ENCODE results near the gene MDH1. TPM values are rescaled to one million over a fixed set of nuclear protein-coding genes. Genes with fewer than 3 reads are reported as not detected.

MDH1 gene
- total and polyA plus RNA-seq, 9 of the 15 experiments (the other 6 are each of a cell fraction or from before 2014, with no cell fraction given), result 191 to 1,225 (median 284) TPM

- TF ChIP-seq ZNF75A (CRISPR knock-in tag; IDR thresholded peaks at IDR 0.05), result no peak
- TF ChIP-seq HLTF (IDR thresholded peaks at IDR 0.05), result no peak
- TF ChIP-seq L3MBTL2 (IDR thresholded peaks at IDR 0.05), result no peak
- TF ChIP-seq MYBL2 (IDR thresholded peaks at IDR 0.05; ENCODE audit: low read depth), result no peak
- no peak for TF ChIP-seq MYBL2 (CRISPR knock-in tag; IDR thresholded peaks at IDR 0.05; ENCODE audit: borderline replicate concordance)
- no peak for TF ChIP-seq ZNF311 (CRISPR knock-in tag; IDR thresholded peaks at IDR 0.05)
- TF ChIP-seq MEF2A (IDR thresholded peaks at IDR 0.05; ENCODE audit: control insufficient read depth, low read depth, low read length), result no peak
- no peak for TF ChIP-seq ZNF165 (CRISPR knock-in tag; IDR thresholded peaks at IDR 0.05; ENCODE audit: borderline replicate concordance)
- TF ChIP-seq NELFE (IDR thresholded peaks at IDR 0.05; ENCODE audit: insufficient read depth, insufficient read length), result no peak
- no peak for TF ChIP-seq KAT8 (IDR thresholded peaks at IDR 0.05; ENCODE audit: low read depth)
- TF ChIP-seq LARP7 (IDR thresholded peaks at IDR 0.05), result no peak
Observed at GRCh38 chr2:63591566-63592175, 2.9 kb downstream of the MDH1 start (continued).

- Histone ChIP-seq H3K4me3 (no peak overlapping the region), H3K9me1 (ENCODE audit: control insufficient read depth, insufficient read depth, low read length) (no peaks in the 10 kb centered on the region), H3K9ac (ENCODE audit: insufficient read depth in 1 of 2, low read depth in 2 of 2, low read length in 2 of 2) (no peak overlapping the region), H3K4me2 (ENCODE audit: insufficient read depth, low read length) (no peak overlapping the region), H3K27me3 (ENCODE audit: control insufficient read depth in 2 of 2, insufficient read depth in 2 of 2, low read length in 2 of 2) (no peaks in the 10 kb centered on the region), H2AFZ (ENCODE audit: low read depth, low read length) (no peak overlapping the region), H3K4me1 (replicated peaks in 1 of 2; ENCODE audit: control insufficient read depth in 2 of 2, insufficient read depth in 2 of 2, low read length in 2 of 2) (peaks cover 0 to 14% of the 10 kb centered on the region in 2 experiments; a peak in 3 of 5 replicates), H4K20me1 (replicated peaks; ENCODE audit: control insufficient read depth, insufficient read depth, low read length) (no peaks in the 10 kb centered on the region), H3K9me3 (replicated peaks; ENCODE audit: control insufficient read depth, insufficient read depth, low read depth, low read length) (no peaks in the 10 kb centered on the region), H3K79me2 (ENCODE audit: control insufficient read depth, insufficient read depth, low read length) (peaks cover 68% of the 10 kb centered on the region), H3K36me3 (ENCODE audit: control insufficient read depth, insufficient read depth, low read length) (peaks cover 72% of the 10 kb centered on the region), H3K27ac (ENCODE audit: extremely low read depth, low read depth, low read length) (no peak overlapping the region)
- no TSS peak for BruUV-seq (replicated peaks)
- TF ChIP-seq ZNF57 (CRISPR knock-in tag; IDR thresholded peaks at IDR 0.05) (no peak), TAF1 (IDR thresholded peaks at IDR 0.05; ENCODE audit: control insufficient read depth, extremely low read depth, insufficient read depth, low read length, severe bottlenecking) (no peak), ZHX1 (conservative IDR thresholded peaks at IDR 0.05; ENCODE audit: low read length) (no peak), PBX2 (CRISPR knock-in tag; IDR thresholded peaks at IDR 0.05; ENCODE audit: low read depth) (no peak), PBX2 (tag; conservative IDR thresholded peaks at IDR 0.05; ENCODE audit: low read depth) (0 out of 2 replicates have a peak, but pooled peaks have one; percentile 25)
- 95% methylated on average over 3 of the region's 3 CpGs for WGBS (ENCODE audit: insufficient coverage, low coverage, missing lambda C conversion rate)
- CTCF ChIA-PET (ENCODE audit: low intra/inter-chr PET ratio), result no interaction called here
- intact Hi-C loops (cut with micrococcal nuclease) (no loop called here), in situ Hi-C loops (cut with MboI) (no loop called here)
- POLR2A ChIA-PET, result no interaction called here
- FAIRE-seq, result no peak
- no peak for DNase-seq (ENCODE audit: extremely low read depth in 1 of 4, low spot score in 3 of 4)
- peak; percentile 60 for ATAC-seq
Observed at GRCh38 chr2:63594660-63595059, 5.9 kb downstream of the MDH1 start.

Measured in K562 (cell line).